Measurements from ENCODE around the gene PRXL2B.

DNA sequence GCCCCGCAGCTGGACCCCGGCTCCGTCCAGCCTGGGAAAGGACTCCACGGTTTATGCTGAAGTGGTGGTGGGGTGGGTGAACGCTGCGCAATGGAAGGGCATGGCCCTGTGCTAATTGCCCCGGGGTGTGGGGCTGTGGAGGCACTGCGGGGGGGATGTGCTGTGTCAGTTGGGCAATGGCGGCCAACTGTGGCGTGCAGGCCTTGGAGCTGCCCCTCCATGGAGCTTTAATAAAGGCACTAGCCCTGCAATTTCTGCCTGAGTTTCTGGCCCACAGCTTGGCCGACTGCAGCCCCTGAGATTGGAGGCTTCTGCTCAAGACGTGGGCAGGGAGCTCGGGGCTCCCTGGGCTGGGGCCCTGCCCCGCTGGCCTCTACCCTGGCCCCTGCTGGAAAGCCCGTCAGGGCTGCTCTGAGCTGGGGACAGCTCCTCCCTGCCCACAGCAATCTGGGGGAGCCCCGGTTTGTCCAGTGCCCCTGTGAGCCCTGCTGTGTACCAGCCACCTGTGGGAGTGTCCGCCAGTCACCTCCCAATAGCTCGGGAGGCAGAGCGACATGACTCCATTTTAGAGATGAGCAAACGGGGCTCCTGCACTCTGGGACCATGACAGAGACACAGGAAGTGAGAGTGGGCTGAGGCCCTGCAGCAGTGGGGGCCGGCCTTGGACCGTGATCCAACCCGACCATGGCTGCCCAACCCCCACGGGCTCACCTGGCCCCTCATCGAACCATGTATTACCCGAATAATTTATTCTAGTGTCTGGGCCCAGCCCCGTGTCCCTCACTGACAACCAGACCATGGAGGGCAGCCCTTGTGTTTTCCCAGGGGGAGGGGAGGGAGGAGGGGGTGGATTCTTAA is 39.1 kb upstream of the PRXL2B start:
- TF ChIP-seq, protein P1, sequence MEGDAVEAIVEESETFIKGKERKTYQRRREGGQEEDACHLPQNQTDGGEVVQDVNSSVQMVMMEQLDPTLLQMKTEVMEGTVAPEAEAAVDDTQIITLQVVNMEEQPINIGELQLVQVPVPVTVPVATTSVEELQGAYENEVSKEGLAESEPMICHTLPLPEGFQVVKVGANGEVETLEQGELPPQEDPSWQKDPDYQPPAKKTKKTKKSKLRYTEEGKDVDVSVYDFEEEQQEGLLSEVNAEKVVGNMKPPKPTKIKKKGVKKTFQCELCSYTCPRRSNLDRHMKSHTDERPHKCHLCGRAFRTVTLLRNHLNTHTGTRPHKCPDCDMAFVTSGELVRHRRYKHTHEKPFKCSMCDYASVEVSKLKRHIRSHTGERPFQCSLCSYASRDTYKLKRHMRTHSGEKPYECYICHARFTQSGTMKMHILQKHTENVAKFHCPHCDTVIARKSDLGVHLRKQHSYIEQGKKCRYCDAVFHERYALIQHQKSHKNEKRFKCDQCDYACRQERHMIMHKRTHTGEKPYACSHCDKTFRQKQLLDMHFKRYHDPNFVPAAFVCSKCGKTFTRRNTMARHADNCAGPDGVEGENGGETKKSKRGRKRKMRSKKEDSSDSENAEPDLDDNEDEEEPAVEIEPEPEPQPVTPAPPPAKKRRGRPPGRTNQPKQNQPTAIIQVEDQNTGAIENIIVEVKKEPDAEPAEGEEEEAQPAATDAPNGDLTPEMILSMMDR (conservative IDR thresholded peaks at IDR 0.05) = 0 out of 2 replicates have a peak, but pooled peaks have one; percentile 55
- no peak for TF ChIP-seq ZFX (IDR thresholded peaks at IDR 0.05)

Data from C4-2B (cell line).